ENCODE results near the gene TRIM17. TPM values are rescaled to one million over a fixed set of nuclear protein-coding genes. Genes with fewer than 3 reads are reported as not detected.

Gene TRIM17
- total and polyA plus RNA-seq, 9 of the 15 experiments (the other 6 are each of a cell fraction or from before 2014, with no cell fraction given): not detected

GRCh38 chr1:228426518-228427175 lies 10.0 kb upstream of the TRIM17 start:
- no TSS peak for BruUV-seq (replicated peaks)
- peak overlapping the region; percentile 38; the same call in 1 of the 2 replicates for H3K4me2 ChIP-seq (ENCODE audit: insufficient read depth, low read length)
- no peaks in the 10 kb centered on the region for H3K9me3 ChIP-seq (replicated peaks; ENCODE audit: control insufficient read depth, insufficient read depth, low read depth, low read length)
- no peaks in the 10 kb centered on the region for H3K36me3 ChIP-seq (ENCODE audit: control insufficient read depth, insufficient read depth, low read length)
- H3K4me1 ChIP-seq (replicated peaks in 1 of 2; ENCODE audit: control insufficient read depth in 2 of 2, insufficient read depth in 2 of 2, low read length in 2 of 2): peaks cover 17 to 20% of the 10 kb centered on the region in 2 experiments
- FAIRE-seq (no peak), ATAC-seq (peak; percentile 67), DNase-seq (ENCODE audit: extremely low read depth in 1 of 4, low spot score in 3 of 4) (peak in 2 of 4 experiments; percentile 60 to 66)
- in situ Hi-C loops (cut with MboI) (no loop called here), intact Hi-C loops (cut with micrococcal nuclease) (no loop called here)
- H2AFZ ChIP-seq (ENCODE audit: low read depth, low read length): peak overlapping the region; percentile 74
- H4K20me1 ChIP-seq (replicated peaks; ENCODE audit: control insufficient read depth, insufficient read depth, low read length): 0 out of 2 replicates have a peak, but pooled peaks cover 2% of the 10 kb centered on the region
- peaks cover 0 to 11% of the 10 kb centered on the region in 2 experiments; a peak in 3 of 5 replicates for H3K27me3 ChIP-seq (ENCODE audit: control insufficient read depth in 2 of 2, insufficient read depth in 2 of 2, low read length in 2 of 2)
- H3K4me3 ChIP-seq: no peak overlapping the region
- H3K9me1 ChIP-seq (ENCODE audit: control insufficient read depth, insufficient read depth, low read length): no peaks in the 10 kb centered on the region
- ChIA-PET POLR2A (interaction anchor here (0.6 to 1.2 kb wide), 4 partner anchors 12 to 31 kb away, joined by 3 to 4 read pairs (median 3); a partner anchor contains a TSS), CTCF (ENCODE audit: low intra/inter-chr PET ratio) (no interaction called here)
- H3K27ac ChIP-seq (ENCODE audit: extremely low read depth, low read depth, low read length): no peak overlapping the region; the same call in 2 of the 3 replicates
- WGBS (ENCODE audit: insufficient coverage, low coverage, missing lambda C conversion rate): 1% methylated on average over 5 of the region's 5 CpGs
- H3K79me2 ChIP-seq (ENCODE audit: control insufficient read depth, insufficient read depth, low read length): no peaks in the 10 kb centered on the region
- peak overlapping the region in 1 of 2 experiments; percentile 56; a peak in 1 of 4 replicates for H3K9ac ChIP-seq (ENCODE audit: insufficient read depth in 1 of 2, low read depth in 2 of 2, low read length in 2 of 2)
- TF ChIP-seq ZNF121 (CRISPR knock-in tag; conservative IDR thresholded peaks at IDR 0.05) (no peak), HDGF (IDR thresholded peaks at IDR 0.05) (0 out of 2 replicates have a peak, but pooled peaks have one; percentile 34), ZNF124 (CRISPR knock-in tag; IDR thresholded peaks at IDR 0.05) (no peak), GTF2B (IDR thresholded peaks at IDR 0.05; ENCODE audit: extremely low read depth, insufficient read length) (no peak), MTA1 (IDR thresholded peaks at IDR 0.05; ENCODE audit: borderline replicate concordance) (peak; percentile 26; the same call in 1 of the 2 replicates), SNAPC5 (CRISPR knock-in tag; IDR thresholded peaks at IDR 0.05) (no peak), CREB1 (IDR thresholded peaks at IDR 0.05) (no peak), CREB1 (CRISPR knock-in tag; IDR thresholded peaks at IDR 0.05) (no peak), SP1 (CRISPR knock-in tag; IDR thresholded peaks at IDR 0.05) (0 out of 2 replicates have a peak, but pooled peaks have one; percentile 5), TRIM28 (IDR thresholded peaks at IDR 0.05) (no peak), MEF2A (IDR thresholded peaks at IDR 0.05; ENCODE audit: control insufficient read depth, low read depth, low read length) (no peak), TOE1 (IDR thresholded peaks at IDR 0.05; ENCODE audit: borderline replicate concordance) (no peak), TOE1 (CRISPR knock-in tag; IDR thresholded peaks at IDR 0.05; ENCODE audit: borderline replicate concordance, low read depth) (no peak), ESRRA (IDR thresholded peaks at IDR 0.05; ENCODE audit: borderline replicate concordance, low read depth) (0 out of 2 replicates have a peak, but pooled peaks have one; percentile 11)
- TF ChIP-seq, protein P1, sequence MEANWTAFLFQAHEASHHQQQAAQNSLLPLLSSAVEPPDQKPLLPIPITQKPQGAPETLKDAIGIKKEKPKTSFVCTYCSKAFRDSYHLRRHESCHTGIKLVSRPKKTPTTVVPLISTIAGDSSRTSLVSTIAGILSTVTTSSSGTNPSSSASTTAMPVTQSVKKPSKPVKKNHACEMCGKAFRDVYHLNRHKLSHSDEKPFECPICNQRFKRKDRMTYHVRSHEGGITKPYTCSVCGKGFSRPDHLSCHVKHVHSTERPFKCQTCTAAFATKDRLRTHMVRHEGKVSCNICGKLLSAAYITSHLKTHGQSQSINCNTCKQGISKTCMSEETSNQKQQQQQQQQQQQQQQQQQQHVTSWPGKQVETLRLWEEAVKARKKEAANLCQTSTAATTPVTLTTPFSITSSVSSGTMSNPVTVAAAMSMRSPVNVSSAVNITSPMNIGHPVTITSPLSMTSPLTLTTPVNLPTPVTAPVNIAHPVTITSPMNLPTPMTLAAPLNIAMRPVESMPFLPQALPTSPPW (CRISPR knock-in tag; IDR thresholded peaks at IDR 0.05): peak; percentile 93
- TF ChIP-seq, protein P2, sequence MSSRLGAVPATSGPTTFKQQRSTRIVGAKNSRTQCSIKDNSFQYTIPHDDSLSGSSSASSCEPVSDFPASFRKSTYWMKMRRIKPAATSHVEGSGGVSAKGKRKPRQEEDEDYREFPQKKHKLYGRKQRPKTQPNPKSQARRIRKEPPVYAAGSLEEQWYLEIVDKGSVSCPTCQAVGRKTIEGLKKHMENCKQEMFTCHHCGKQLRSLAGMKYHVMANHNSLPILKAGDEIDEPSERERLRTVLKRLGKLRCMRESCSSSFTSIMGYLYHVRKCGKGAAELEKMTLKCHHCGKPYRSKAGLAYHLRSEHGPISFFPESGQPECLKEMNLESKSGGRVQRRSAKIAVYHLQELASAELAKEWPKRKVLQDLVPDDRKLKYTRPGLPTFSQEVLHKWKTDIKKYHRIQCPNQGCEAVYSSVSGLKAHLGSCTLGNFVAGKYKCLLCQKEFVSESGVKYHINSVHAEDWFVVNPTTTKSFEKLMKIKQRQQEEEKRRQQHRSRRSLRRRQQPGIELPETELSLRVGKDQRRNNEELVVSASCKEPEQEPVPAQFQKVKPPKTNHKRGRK (tag; IDR thresholded peaks at IDR 0.05): peak; percentile 60
- TF ChIP-seq, protein P3, sequence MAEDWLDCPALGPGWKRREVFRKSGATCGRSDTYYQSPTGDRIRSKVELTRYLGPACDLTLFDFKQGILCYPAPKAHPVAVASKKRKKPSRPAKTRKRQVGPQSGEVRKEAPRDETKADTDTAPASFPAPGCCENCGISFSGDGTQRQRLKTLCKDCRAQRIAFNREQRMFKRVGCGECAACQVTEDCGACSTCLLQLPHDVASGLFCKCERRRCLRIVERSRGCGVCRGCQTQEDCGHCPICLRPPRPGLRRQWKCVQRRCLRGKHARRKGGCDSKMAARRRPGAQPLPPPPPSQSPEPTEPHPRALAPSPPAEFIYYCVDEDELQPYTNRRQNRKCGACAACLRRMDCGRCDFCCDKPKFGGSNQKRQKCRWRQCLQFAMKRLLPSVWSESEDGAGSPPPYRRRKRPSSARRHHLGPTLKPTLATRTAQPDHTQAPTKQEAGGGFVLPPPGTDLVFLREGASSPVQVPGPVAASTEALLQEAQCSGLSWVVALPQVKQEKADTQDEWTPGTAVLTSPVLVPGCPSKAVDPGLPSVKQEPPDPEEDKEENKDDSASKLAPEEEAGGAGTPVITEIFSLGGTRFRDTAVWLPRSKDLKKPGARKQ (CRISPR knock-in tag; IDR thresholded peaks at IDR 0.05): no peak

Data from K562 (cell line).